Fibroblast of the aortic adventitia (primary cell): Measurements from ENCODE around the gene ARID1B. TPM values are rescaled to one million over a fixed set of nuclear protein-coding genes. Genes with fewer than 3 reads are reported as not detected.

Experiments used
- DNase-seq: peaks from one replicate; pipeline ENCODE4 v3.0.0-alpha.2; 2010; ENCODE audit warnings: low read depth
- H3K4me3 ChIP-seq: 2 replicates; pipeline ENCODE4 v1.5.1; 2011; ENCODE audit warnings: low read depth, mild to moderate bottlenecking, control low read depth, low read length, moderate library complexity
- CTCF ChIP-seq: IDR thresholded peaks from 2 replicates; pipeline ENCODE4 v1.5.1; 2011; ENCODE audit warnings: mild to moderate bottlenecking, low read length, control low read depth, inconsistent platforms; ENCODE audit not compliant: insufficient read depth
- total RNA-seq: library from RNA; depleted of rRNA; stranded (reverse); fragments of >200 nt; gene quantifications from 2 replicates; pipeline ENCODE4 v1.2.3, GENCODE V29; 2012; ENCODE audit warnings: low replicate concordance

The ARID1B gene
- total RNA-seq, 1 donor = 55.9 TPM

DNA sequence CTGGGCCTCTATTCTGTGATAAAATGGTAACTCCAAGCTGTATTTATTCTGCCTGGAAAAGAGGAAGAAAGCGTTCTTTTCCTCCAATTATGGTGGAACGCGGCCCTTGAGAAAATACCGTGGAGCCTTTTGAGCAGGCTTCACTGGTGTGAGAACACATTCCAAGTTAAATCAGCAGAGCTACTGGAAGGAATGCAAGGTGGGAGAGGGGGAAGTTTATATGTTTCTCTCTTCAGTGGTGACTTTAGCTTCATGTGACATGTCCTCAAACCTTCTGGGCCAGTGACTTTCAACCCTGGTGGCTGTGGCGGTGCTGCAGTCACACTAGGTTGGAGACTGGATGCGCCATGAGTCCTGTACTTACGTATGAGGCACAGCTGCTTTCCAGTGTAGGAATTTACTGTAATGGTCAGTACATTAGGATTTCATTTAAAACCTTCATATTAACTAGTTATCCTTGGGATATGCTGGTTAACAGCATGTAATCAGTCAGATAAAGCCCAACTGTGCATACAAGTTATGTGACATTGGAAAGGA lies 221.7 kb downstream of the ARID1B start:
- TF ChIP-seq CTCF = no peak

DNA sequence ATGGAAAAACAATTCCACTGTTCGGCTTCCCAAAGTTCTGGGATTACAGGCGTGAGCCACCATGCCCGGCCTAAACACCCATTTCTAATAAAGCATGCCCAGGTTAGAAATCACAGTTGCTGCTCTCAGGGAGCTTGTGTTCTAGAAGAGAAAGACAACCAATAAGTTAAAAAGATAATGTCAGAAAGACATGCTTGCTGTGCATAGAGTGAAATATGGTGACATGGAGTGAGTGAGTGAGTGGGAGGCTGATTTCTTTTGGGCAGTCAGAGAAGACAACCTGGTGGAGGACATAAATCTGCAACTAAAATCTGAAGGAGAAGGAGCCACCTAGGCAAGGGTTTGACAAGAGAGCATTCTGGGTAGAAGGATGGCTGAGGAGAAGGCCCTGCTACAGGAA lies 222.6 kb downstream of the ARID1B start:
- DNase-seq = no peak
- H3K4me3 ChIP-seq = no peak overlapping the region
- no peak for TF ChIP-seq CTCF

More for the DNA sequence above, 221.7 kb downstream of the ARID1B start:
- DNase-seq = no peak
- H3K4me3 ChIP-seq = no peak overlapping the region

GRCh38 chr6:157001716-157002115 lies 224.5 kb downstream of the ARID1B start:
- no peak overlapping the region for H3K4me3 ChIP-seq
- no peak for TF ChIP-seq CTCF
- DNase-seq = no peak

DNA sequence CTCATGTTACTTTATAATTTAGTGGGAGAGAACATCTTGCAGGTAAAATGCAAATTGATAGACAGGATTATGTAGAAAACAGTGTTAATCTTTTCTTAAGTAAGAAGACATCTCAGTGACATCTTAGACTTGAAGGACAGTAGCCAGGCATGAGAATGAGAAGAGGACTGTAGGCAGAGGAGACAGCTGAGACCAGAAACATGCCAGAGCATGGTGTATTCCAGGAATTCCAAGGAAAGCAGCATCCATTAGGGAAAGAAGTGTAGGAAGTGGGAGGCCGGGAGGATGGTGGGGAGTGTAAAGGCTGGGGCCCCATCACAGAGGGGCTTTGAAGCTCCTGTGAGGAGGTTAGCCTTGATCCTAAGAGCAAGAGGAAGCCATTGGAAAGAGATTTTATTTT lies 225.6 kb downstream of the ARID1B start:
- H3K4me3 ChIP-seq = no peak overlapping the region
- TF ChIP-seq CTCF = no peak
- DNase-seq = no peak

DNA sequence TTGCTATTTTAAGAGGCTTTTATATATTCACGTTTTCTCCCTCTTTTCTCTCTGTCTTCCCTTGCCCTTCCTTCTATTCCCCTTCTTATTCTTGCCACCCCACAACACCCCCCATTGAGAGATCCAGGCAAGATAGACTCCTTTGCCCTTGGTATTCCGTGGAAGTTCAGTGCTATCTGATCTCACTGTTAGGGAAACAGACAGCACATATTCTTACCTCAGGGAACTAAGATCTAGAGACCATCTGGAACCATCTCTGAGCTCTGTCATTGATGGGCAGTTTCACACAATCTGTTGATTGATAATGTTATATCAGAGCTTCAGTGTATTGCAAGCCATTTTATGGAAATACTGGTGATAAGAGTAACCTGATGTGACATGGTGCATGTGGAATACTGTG lies 228.8 kb downstream of the ARID1B start:
- no peak for TF ChIP-seq CTCF
- no peak for DNase-seq
- H3K4me3 ChIP-seq = no peak overlapping the region

DNA sequence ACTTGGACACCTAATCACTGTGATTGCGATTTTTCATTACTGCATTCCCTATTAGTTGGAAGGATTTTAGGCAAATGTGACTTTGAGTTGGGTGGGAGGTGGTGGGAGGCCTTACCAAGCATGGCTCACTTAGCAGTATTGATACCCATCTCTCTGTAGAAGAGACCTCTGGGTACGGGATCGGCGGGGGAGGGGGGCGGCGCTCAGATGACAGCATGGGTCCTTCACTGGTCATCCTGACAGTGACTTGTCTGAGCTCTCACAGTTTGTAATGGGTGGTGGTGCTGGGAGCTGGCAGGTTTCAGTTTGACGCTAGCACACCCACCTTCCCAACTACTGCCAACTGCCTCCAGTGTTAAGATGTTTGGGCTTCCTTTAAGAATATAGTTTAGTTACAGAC lies 231.4 kb downstream of the ARID1B start:
- no peak for TF ChIP-seq CTCF
- no peak overlapping the region for H3K4me3 ChIP-seq
- no peak for DNase-seq

GRCh38 chr6:157012355-157012754 lies 235.2 kb downstream of the ARID1B start:
- no peak overlapping the region for H3K4me3 ChIP-seq
- no peak for TF ChIP-seq CTCF
- no peak for DNase-seq
